ELF-1 (cell line): Measurements from ENCODE around the gene RHOV.
A peak's percentile ranks its signal among the peaks of the same experiment; 100 is the strongest.
"Not testable (repeated sequence)": the region's sequence is repeated elsewhere in the genome, so short reads cannot be mapped to it uniquely, and the experiment has no call there.

Source experiments
- DNase-seq: peaks from one replicate; pipeline ENCODE4 v3.0.0-alpha.2; 2016; ENCODE audit warnings: low read depth, low spot score

Gene RHOV

DNA sequence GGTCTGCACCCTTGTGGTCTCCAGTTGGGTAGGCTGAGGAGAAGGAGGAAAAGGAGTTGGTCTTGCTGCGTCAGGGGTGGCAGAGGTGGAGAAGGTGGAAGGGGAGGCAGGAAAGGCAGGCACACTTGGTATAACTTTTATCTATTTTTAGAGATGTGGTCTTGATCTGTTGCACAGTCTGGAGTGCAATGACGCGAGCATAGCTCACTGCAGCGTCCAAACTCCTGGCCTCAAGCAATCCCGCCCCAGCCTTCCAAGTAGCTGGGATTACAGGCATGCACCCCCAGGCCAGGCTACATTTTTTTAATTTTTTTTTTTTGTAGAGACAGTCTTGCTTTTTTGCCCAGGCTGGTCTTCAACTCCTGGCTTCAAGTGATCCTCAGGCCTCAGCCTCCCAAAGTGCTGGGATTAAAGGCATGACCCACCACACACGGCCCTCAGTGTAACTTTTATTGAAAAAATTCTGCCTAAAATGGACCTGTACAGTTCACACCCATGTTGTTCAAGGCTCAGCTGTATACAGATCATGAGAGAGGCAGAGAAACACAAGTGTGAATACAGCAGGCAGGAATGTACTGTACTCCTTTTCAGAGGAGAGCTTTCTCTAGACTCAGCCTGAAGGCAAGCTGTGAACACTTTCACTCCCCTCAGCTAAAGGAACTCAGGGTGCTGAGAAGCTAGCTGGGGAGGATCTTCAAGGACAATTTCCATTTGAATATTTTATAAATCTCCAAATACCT, 2.1 kb upstream of the RHOV start:
- DNase-seq, result no peak

GRCh38 chr15:40872791-40873693, 992 bp downstream of the RHOV start:
- no peak for DNase-seq

GRCh38 chr15:40871749-40872617, 2.1 kb downstream of the RHOV start:
- DNase-seq, result peak; percentile 64

DNA sequence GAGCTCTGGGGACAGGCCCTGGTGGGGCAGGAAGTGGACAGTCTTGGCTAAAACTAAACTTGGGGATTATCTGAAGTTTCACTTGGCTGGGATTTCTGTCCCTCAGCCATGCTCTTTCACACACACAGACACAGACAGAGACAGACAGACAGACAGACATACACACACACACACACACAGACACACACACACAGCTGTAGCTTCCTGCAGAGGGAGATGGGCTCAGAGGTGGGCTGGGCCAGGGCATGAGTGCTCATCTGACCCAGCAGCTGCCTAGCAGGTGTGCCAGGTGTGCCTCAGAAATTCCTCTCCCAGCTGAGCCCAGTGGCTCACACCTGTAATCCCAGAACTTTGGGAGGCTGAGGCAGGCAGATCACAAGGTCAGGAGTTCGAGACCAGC, 3.3 kb downstream of the RHOV start:
- no peak for DNase-seq

DNA sequence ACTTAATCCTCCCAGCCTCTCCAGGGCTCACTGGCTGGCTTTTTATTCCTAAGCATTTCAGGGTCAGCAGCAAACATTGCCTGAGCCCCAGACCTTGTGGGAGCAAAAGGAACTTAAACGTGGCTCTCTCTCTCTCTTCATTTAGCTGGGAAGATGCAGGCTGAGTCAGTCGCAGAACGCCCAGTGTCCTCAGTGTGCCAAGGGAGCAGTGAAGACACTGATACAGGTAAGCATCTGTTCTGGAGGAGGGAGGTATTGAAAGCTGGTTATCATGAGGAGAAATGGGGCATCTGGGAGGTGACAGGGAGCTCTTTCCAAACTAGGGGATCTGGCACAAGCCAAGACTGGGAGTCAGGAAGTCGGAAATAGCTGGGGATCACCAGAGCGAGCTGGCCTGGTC, 4.3 kb downstream of the RHOV start:
- no peak for DNase-seq

- DNase-seq, result no peak
Measured at GRCh38 chr15:40867199-40867598, 6.8 kb downstream of the RHOV start.

DNA sequence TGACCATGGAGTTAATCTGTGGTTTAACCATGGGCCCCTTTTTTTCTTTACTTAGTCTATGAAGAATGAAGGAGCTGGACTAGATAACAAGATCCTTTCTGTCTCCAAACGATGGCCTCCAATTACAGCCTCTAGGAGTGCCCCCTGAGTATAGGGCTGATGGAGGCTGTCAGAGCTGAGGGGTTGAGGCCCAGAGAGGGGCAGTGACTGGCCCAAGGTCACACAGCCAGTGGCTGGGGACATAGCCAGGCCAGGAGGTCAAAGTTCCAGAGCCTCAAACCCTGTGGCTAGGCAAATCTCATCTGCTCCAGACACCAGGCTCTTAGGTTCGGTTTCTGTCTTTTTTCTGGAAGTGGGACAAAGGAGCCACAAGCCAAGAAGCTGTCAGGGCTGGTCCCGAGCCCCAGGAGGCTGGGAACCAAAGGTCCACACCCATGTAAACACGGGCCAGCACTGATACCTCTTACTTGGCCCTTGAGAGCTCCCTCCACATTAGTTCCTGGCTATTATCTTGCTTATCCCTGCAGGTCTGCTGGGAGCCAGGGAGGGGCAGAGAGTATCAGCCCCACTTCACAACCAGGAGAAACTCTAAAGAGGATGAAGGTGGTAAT, 10.3 kb downstream of the RHOV start:
- DNase-seq, result no peak

DNA sequence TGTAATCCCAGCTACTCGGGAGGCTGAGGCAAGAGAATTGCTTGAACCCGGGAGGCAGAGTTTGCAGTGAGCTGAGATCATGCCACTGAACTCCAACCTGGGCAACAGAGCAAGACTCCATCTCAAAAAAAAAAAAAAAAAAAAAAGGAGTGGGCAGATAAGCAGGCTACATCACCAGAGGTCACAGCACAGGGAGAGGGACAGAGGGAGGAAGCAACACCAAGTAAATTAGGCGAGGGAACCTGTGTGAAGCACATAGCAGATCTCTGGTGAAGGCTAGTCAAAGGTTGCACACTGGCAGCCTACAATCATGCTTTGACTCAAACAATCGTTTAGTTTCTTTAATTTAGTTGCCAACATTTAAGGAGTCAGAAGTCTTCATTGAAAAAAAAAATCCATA, 12.9 kb downstream of the RHOV start:
- DNase-seq, result not testable (repeated sequence)

DNA sequence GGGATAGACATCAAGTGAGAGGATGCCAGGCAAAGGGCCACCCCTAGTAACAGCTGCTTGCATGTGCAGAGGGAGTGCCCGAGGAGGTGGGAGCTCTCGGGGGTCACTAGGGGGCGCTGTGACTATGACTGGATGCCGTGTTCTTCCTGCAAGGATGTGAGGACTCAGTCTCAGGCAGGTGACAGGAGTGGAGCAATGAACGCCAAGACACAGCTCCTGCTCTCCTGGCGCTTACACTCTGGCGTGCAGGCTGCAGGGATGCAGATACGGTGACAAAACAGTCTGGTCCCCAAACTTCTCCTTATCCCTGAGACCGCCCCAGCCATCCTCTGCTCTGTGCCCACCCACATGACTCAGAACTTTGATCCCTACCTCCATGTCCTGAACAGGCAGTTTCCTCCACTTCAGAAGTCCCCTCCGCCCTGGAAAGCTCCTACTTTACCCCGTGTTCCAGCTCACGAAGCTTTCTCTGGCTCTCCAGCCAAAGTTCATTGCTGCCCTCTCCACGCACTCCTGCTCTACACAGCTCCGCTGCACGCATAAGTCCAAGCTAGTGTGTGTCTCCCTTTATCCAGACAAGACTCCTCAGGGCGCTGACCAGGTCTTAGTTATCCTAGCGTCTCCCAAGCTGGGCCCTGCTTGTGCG, 14.7 kb downstream of the RHOV start:
- DNase-seq, result peak; percentile 91

- DNase-seq, result no peak
Measured at GRCh38 chr15:40858706-40859105, 15.3 kb downstream of the RHOV start.

- peak; percentile 96 for DNase-seq
Measured at GRCh38 chr15:40857601-40858341, 16.3 kb downstream of the RHOV start.

GRCh38 chr15:40856746-40857145, 17.3 kb downstream of the RHOV start:
- no peak for DNase-seq

DNA sequence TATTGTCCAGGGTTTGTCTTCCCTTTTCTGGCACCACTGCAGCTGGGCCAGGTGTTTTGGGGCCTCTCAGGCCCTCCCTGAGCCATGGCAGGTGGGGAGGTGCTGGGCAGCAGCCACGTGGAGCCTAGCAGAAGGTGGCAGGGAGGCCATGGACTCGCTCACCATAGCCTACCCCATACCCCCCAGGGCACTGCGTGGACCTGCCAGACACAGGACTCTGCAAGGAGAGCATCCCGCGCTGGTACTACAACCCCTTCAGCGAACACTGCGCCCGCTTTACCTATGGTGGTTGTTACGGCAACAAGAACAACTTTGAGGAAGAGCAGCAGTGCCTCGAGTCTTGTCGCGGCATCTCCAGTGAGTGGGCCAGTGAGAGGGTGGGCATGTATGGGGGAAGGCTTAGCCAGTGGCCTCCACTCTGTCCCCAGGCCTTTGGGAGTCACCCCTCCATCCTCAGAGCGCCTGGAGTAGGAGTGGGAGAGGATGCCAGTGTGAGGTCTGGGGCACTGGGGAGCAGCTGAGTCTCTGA, 18.3 kb downstream of the RHOV start:
- DNase-seq, result no peak

GRCh38 chr15:40854161-40854560, 19.9 kb downstream of the RHOV start:
- DNase-seq, result no peak

GRCh38 chr15:40853241-40853890, 20.7 kb downstream of the RHOV start:
- no peak for DNase-seq

GRCh38 chr15:40852529-40852928, 21.5 kb downstream of the RHOV start:
- DNase-seq, result no peak

- DNase-seq, result no peak
Measured at GRCh38 chr15:40850576-40851112, 23.4 kb downstream of the RHOV start.

DNA sequence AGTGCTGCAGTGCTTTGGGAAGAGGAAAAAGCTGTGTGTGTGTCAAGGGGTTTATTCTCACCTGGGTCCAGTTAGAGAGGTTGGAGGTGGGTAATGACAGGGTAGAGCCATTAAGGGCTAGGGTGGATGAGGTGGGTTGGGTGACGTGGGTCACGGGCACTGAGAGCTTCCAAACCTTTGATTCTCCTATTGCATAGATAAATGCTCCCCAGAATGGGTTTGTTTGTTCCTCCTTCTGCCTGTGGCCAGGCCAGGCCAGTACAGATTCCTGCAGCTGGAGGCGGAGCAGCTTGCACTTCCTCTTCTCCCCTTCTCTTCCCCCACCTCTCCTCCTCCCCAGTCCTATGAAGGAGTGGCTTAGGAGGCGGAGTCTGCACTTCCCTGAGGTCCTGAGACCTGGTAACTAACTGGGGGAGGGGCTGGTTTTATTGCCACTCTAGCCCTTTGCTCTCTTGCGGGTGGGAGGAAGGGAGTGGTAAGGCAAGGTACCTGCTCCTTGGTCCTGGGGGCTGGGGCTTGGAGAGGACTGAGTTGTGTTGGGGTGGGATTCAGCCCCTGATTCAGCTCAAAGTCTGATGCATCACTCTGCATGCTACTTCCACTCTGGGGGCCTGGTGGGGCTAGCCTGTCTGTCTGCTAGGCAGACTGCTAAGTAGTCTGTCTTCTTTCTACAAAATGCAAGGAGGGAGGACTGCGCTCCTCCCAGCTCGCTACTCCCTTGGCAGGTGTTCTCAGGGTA, 26.6 kb downstream of the RHOV start:
- peak; percentile 90 for DNase-seq

- no peak for DNase-seq
Measured at GRCh38 chr15:40846841-40847222, 27.2 kb downstream of the RHOV start.
